CD14-positive monocyte (primary cell): ENCODE measurements around the gene CHD6. TPM values are rescaled to one million over a fixed set of nuclear protein-coding genes. Genes with fewer than 3 reads are reported as not detected.
A peak's percentile ranks its signal among the peaks of the same experiment; 100 is the strongest.

Experiments used
- DNase-seq, 3 donors: peaks; one replicate each; pipeline ENCODE4 v3.0.0-alpha.2; 2011 to 2022
- H2AFZ ChIP-seq: 2 replicates; pipeline ENCODE4 v1.6.0; 2012; ENCODE audit warnings: mild to moderate bottlenecking, low read depth, low read length, inconsistent platforms; ENCODE audit not compliant: insufficient read depth, poor library complexity, severe bottlenecking
- H3K27ac ChIP-seq, 2 donors: 1 replicate in 1 of 2; 2 replicates in 1 of 2; pipeline ENCODE4 v1.5.1; 2012 to 2013; ENCODE audit warnings: low read length in 2 of 2, control low read depth in 1 of 2, inconsistent platforms in 1 of 2, low read depth in 1 of 2, mild to moderate bottlenecking in 1 of 2
- H3K27me3 ChIP-seq, 2 donors: one replicate each; pipeline versions ENCODE4 v1.6.0 to v1.6.1; 2011 to 2013; ENCODE audit warnings: low read length in 2 of 2; ENCODE audit not compliant: control insufficient read depth in 2 of 2, insufficient read depth in 2 of 2
- H3K36me3 ChIP-seq, 2 donors: replicated peaks in 1 of 2; 1 replicate in 1 of 2; 2 replicates in 1 of 2; pipeline versions ENCODE4 v1.5.1 to v1.6.1; 2012 to 2013; ENCODE audit warnings: low read length in 2 of 2, control low read depth in 1 of 2, inconsistent platforms in 1 of 2, mild to moderate bottlenecking in 1 of 2; ENCODE audit not compliant: insufficient read depth in 2 of 2, control insufficient read depth in 1 of 2
- H3K4me1 ChIP-seq, 2 donors: 1 replicate in 1 of 2; 2 replicates in 1 of 2; pipeline versions ENCODE4 v1.5.1 to v1.6.1; 2012 to 2013; ENCODE audit warnings: low read length in 2 of 2, control low read depth in 1 of 2, inconsistent platforms in 1 of 2, mild to moderate bottlenecking in 1 of 2, moderate library complexity in 1 of 2; ENCODE audit not compliant: insufficient read depth in 2 of 2, control insufficient read depth in 1 of 2
- H3K4me2 ChIP-seq: replicated peaks from 2 replicates; pipeline ENCODE3; 2012; ENCODE audit warnings: low read length, moderate library complexity, mild to moderate bottlenecking; ENCODE audit not compliant: poor library complexity, severe bottlenecking; ENCODE audit errors: extremely low read depth
- H3K4me3 ChIP-seq, 3 experiments: fragments of 200-600 bp in 1 of 3; sonication (generic) in 1 of 3; replicated peaks in 1 of 3; 1 replicate in 2 of 3; 2 replicates in 1 of 3; pipeline ENCODE4 v1.5.1; 2011 to 2013; ENCODE audit warnings: low read length in 3 of 3, mild to moderate bottlenecking in 3 of 3, control low read depth in 2 of 3, low read depth in 2 of 3, inconsistent platforms in 1 of 3, moderate library complexity in 1 of 3
- H3K79me2 ChIP-seq: 2 replicates; pipeline ENCODE4 v1.6.0; 2012; ENCODE audit warnings: mild to moderate bottlenecking, control low read depth, inconsistent platforms, low read length, moderate library complexity; ENCODE audit not compliant: insufficient read depth
- H3K9ac ChIP-seq: 2 replicates; pipeline ENCODE4 v1.6.0; 2017; ENCODE audit warnings: low read length, mild to moderate bottlenecking; ENCODE audit not compliant: insufficient read depth, poor library complexity, severe bottlenecking
- H3K9me3 ChIP-seq, 2 donors: replicated peaks in 1 of 2; 1 replicate in 1 of 2; 2 replicates in 1 of 2; pipeline versions ENCODE4 v1.5.1 to v1.6.1; 2012 to 2013; ENCODE audit warnings: low read length in 2 of 2, control low read depth in 1 of 2; ENCODE audit not compliant: control insufficient read depth in 1 of 2, insufficient read depth in 1 of 2
- H4K20me1 ChIP-seq: 2 replicates; pipeline ENCODE4 v1.6.0; 2012; ENCODE audit warnings: mild to moderate bottlenecking, low read length, control low read depth, moderate library complexity; ENCODE audit not compliant: insufficient read depth
- H3K27ac Mint-ChIP-seq, 7 donors: one replicate each; pipeline ENCODE4 v1.8.0; 2020; ENCODE audit warnings: mild to moderate bottlenecking in 7 of 7, mixed read lengths in 7 of 7, moderate library complexity in 6 of 7, inconsistent platforms in 2 of 7
- H3K27me3 Mint-ChIP-seq, 3 donors: one replicate each; pipeline ENCODE4 v1.8.0; 2021 to 2022; ENCODE audit warnings: low read depth in 3 of 3, mild to moderate bottlenecking in 3 of 3, mixed read lengths in 3 of 3, moderate library complexity in 3 of 3, inconsistent platforms in 1 of 3
- H3K36me3 Mint-ChIP-seq, 2 donors: one replicate each; pipeline ENCODE4 v1.8.0; 2020; ENCODE audit warnings: mixed read lengths in 2 of 2, inconsistent platforms in 1 of 2, mild to moderate bottlenecking in 1 of 2
- H3K4me1 Mint-ChIP-seq: one replicate; pipeline ENCODE4 v1.8.0; 2020; ENCODE audit warnings: mild to moderate bottlenecking, mixed read lengths
- H3K4me3 Mint-ChIP-seq, 2 donors: one replicate each; pipeline ENCODE4 v1.8.0; 2020; ENCODE audit warnings: mild to moderate bottlenecking in 2 of 2, mixed read lengths in 2 of 2, moderate library complexity in 1 of 2
- H3K9me3 Mint-ChIP-seq, 7 donors: one replicate each; pipeline ENCODE4 v1.8.0; 2020 to 2022; ENCODE audit warnings: mixed read lengths in 7 of 7, mild to moderate bottlenecking in 6 of 7, moderate library complexity in 6 of 7, inconsistent platforms in 2 of 7
- CTCF ChIP-seq: fragments of 200-600 bp; IDR thresholded peaks from one replicate; pipeline ENCODE4 v1.8.0; 2022; ENCODE audit warnings: antibody characterized with exemption, mild to moderate bottlenecking
- WGBS: methylation state at CpG from one replicate; pipeline ENCODE4 v1.1.5; 2013; ENCODE audit warnings: missing lambda C conversion rate; ENCODE audit not compliant: insufficient coverage; 5-methylcytosine and 5-hydroxymethylcytosine counted together
- intact Hi-C, 2 donors: fragments of 100-400 bp; cut with micrococcal nuclease; formaldehyde crosslinking; loops; one replicate each; pipeline versions ENCODE4 v1.15.0 to v1.15.1; 2023
- polyA plus RNA-seq, 3 donors: library from polyadenylated mRNA; depleted of rRNA in 1 of 3; unstranded in 2 of 3; stranded (reverse) in 1 of 3; fragments of 300-500 nt in 2 of 3; fragments of >200 nt in 1 of 3; fragmentation: Illumina TruSeq in 2 of 3; gene quantifications; 1 replicate in 2 of 3; 2 replicates in 1 of 3; pipeline ENCODE4 v1.2.3, GENCODE V29; 2012 to 2021

CHD6 gene
- polyA plus RNA-seq, 3 donors, result 12.9 to 19.6 (median 13.0) TPM

GRCh38 chr20:41531518-41532275 lies 86.5 kb downstream of the CHD6 start:
- H3K9ac ChIP-seq, result no peak overlapping the region
- Mint-ChIP-seq H3K9me3 (no peaks in the 10 kb centered on the region), H3K4me1 (peaks cover 9% of the 10 kb centered on the region), H3K36me3 (peaks cover 35 to 45% of the 10 kb centered on the region in 2 donors), H3K27me3 (no peaks in the 10 kb centered on the region), H3K4me3 (no peak overlapping the region), H3K27ac (peak overlapping the region in 1 of 7 donors; percentile 0)
- H3K27me3 ChIP-seq, result no peaks in the 10 kb centered on the region
- H3K36me3 ChIP-seq, result peaks cover 19 to 56% of the 10 kb centered on the region in 2 donors
- no peaks in the 10 kb centered on the region for H3K9me3 ChIP-seq
- H2AFZ ChIP-seq, result no peak overlapping the region
- no peak for DNase-seq
- intact Hi-C loops, result no loop called here
- H3K79me2 ChIP-seq, result peaks cover 3% of the 10 kb centered on the region
- peaks cover 11% of the 10 kb centered on the region for H4K20me1 ChIP-seq
- no peak overlapping the region for H3K27ac ChIP-seq
- no peak overlapping the region for H3K4me2 ChIP-seq
- H3K4me1 ChIP-seq, result no peaks in the 10 kb centered on the region
- WGBS, result 100% methylated on average over 1 of the region's 3 CpGs
- no peak overlapping the region for H3K4me3 ChIP-seq
- TF ChIP-seq CTCF, result no peak

GRCh38 chr20:41530923-41531322 lies 87.3 kb downstream of the CHD6 start:
- intact Hi-C loops, result no loop called here
- no peak overlapping the region for H3K4me3 Mint-ChIP-seq
- Histone ChIP-seq H3K36me3 (peaks cover 19 to 56% of the 10 kb centered on the region in 2 donors), H3K4me1 (no peaks in the 10 kb centered on the region), H3K27me3 (no peaks in the 10 kb centered on the region), H3K9me3 (no peaks in the 10 kb centered on the region), H3K4me2 (no peak overlapping the region), H4K20me1 (peaks cover 13% of the 10 kb centered on the region), H3K4me3 (no peak overlapping the region), H2AFZ (no peak overlapping the region), H3K9ac (no peak overlapping the region), H3K27ac (no peak overlapping the region), H3K79me2 (peaks cover 3% of the 10 kb centered on the region)
- DNase-seq, result no peak
- TF ChIP-seq CTCF, result no peak
- H3K4me1 Mint-ChIP-seq, result peaks cover 16% of the 10 kb centered on the region
- H3K36me3 Mint-ChIP-seq, result peaks cover 40 to 45% of the 10 kb centered on the region in 2 donors
- no peaks in the 10 kb centered on the region for H3K27me3 Mint-ChIP-seq
- no peak overlapping the region for H3K27ac Mint-ChIP-seq
- WGBS, result no CpG with 5 or more reads among the region's 1 CpG
- no peaks in the 10 kb centered on the region for H3K9me3 Mint-ChIP-seq
